HepG2 (cell line): ENCODE measurements around the gene WIPF2. TPM values are rescaled to one million over a fixed set of nuclear protein-coding genes. Genes with fewer than 3 reads are reported as not detected.

ENCODE experiments used
- ATF2 ChIP-seq: sonication (generic); formaldehyde crosslinking; IDR thresholded peaks from 2 replicates; pipeline ENCODE4 v1.4.0; 2020; ENCODE audit warnings: missing genetic modification reagents
- DZIP1 ChIP-seq: sonication (generic); formaldehyde crosslinking; IDR thresholded peaks from 2 replicates; pipeline ENCODE4 v1.5.0; 2020; ENCODE audit warnings: mild to moderate bottlenecking, missing genetic modification reagents
- EZH2 ChIP-seq: conservative IDR thresholded peaks from 2 replicates; pipeline ENCODE4 v1.6.1; 2012; ENCODE audit warnings: mild to moderate bottlenecking, low read depth, low read length, moderate library complexity
- MAFG ChIP-seq: sonication (generic); formaldehyde crosslinking; IDR thresholded peaks from 2 replicates; pipeline ENCODE4 v1.5.1; 2020; ENCODE audit warnings: mild to moderate bottlenecking, missing genetic modification reagents
- MYNN ChIP-seq: sonication (generic); formaldehyde crosslinking; IDR thresholded peaks from 2 replicates; pipeline ENCODE4 v1.4.0; 2020; ENCODE audit warnings: mild to moderate bottlenecking, low read depth, missing genetic modification reagents
- MYPOP ChIP-seq: sonication (generic); formaldehyde crosslinking; IDR thresholded peaks from 2 replicates; pipeline ENCODE4 v1.8.1; 2023; ENCODE audit warnings: mild to moderate bottlenecking, moderate library complexity, missing genetic modification reagents
- NR2F2 ChIP-seq: IDR thresholded peaks from 2 replicates; pipeline ENCODE4 v1.6.1; 2012; ENCODE audit warnings: low read depth, inconsistent platforms, borderline replicate concordance
- PPARG ChIP-seq: conservative IDR thresholded peaks from 2 replicates; pipeline ENCODE4 v1.6.1; 2016; ENCODE audit warnings: missing biosample characterization, missing genetic modification reagents
- RFXAP ChIP-seq: sonication (generic); formaldehyde crosslinking; IDR thresholded peaks from 2 replicates; pipeline ENCODE4 v1.4.0; 2020; ENCODE audit warnings: missing genetic modification reagents, borderline replicate concordance
- SNAPC2 ChIP-seq: sonication (generic); formaldehyde crosslinking; IDR thresholded peaks from 2 replicates; pipeline ENCODE4 v1.8.1; 2022; ENCODE audit warnings: mild to moderate bottlenecking, missing genetic modification reagents
- SP140L ChIP-seq: sonication (generic); formaldehyde crosslinking; IDR thresholded peaks from 2 replicates; pipeline ENCODE4 v1.4.0; 2020; ENCODE audit warnings: missing genetic modification reagents, borderline replicate concordance
- ZNF281 ChIP-seq: sonication (generic); formaldehyde crosslinking; IDR thresholded peaks from 2 replicates; pipeline ENCODE4 v1.4.0; 2020; ENCODE audit warnings: missing genetic modification reagents, borderline replicate concordance
- ZNF83 ChIP-seq: sonication (generic); formaldehyde crosslinking; IDR thresholded peaks from 2 replicates; pipeline ENCODE4 v1.4.0; 2020; ENCODE audit warnings: missing genetic modification reagents, mild to moderate bottlenecking, borderline replicate concordance
- polyA plus RNA-seq, 8 experiments: library from polyadenylated mRNA; depleted of rRNA in 3 of 8; stranded (reverse) in 7 of 8; unstranded in 1 of 8; fragments of >200 nt; fragmentation: Illumina TruSeq in 4 of 8; extraction: Trizol in 4 of 8; gene quantifications; 2 replicates each; pipeline versions ENCODE4 v1.2.1 to v1.2.3, GENCODE V29; 2011 to 2016; ENCODE audit warnings: low read depth in 4 of 8, missing spikeins in 1 of 8, mixed read lengths in 1 of 8; ENCODE audit not compliant: insufficient read depth in 1 of 8
- total RNA-seq, 5 experiments: library from RNA; depleted of rRNA; stranded (reverse); fragments of >200 nt; fragmentation: Illumina TruSeq; extraction: Trizol; gene quantifications; 2 replicates each; pipeline ENCODE4 v1.2.3, GENCODE V29; 2016; ENCODE audit warnings: low read depth in 1 of 5
- TF ChIP-seq, protein P1 (sequence below): IDR thresholded peaks from 2 replicates; pipeline ENCODE4 v1.6.1; 2016

WIPF2 gene
- total and polyA plus RNA-seq, 2 of the 13 experiments (the other 11 are each of a cell fraction or from before 2014, with no cell fraction given): 7.2 to 10.8 TPM

- TF ChIP-seq DZIP1 (CRISPR knock-in tag) (no peak), NR2F2 (no peak), SNAPC2 (CRISPR knock-in tag) (no peak), SP140L (no peak), MYNN (no peak), RFXAP (no peak), ZNF281 (no peak), ATF2 (CRISPR knock-in tag) (no peak), MYPOP (CRISPR knock-in tag) (no peak; the same call in 1 of the 2 replicates), PPARG (CRISPR knock-in tag) (no peak), MAFG (CRISPR knock-in tag) (no peak), EZH2 (no peak), ZNF83 (no peak)
- TF ChIP-seq, protein P1, sequence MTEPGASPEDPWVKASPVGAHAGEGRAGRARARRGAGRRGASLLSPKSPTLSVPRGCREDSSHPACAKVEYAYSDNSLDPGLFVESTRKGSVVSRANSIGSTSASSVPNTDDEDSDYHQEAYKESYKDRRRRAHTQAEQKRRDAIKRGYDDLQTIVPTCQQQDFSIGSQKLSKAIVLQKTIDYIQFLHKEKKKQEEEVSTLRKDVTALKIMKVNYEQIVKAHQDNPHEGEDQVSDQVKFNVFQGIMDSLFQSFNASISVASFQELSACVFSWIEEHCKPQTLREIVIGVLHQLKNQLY (CRISPR knock-in tag): no peak
Measured at GRCh38 chr17:40290629-40291280, 71.7 kb downstream of the WIPF2 start (continued).
